Stimulated activated CD4-positive, alpha-beta T cell treated with anti-CD3 and anti-CD28 coated beads, Interleukin-1b, Interleukin-23, amount 100 ng/mL, for 48 hours (primary cell): ENCODE results near the gene MS4A10.
"Not testable (repeated sequence)": the region's sequence is repeated elsewhere in the genome, so short reads cannot be mapped to it uniquely, and the experiment has no call there.

Experiments
- DNase-seq: peaks from one replicate; pipeline ENCODE4 v3.0.0-alpha.2; 2020

MS4A10 gene

GRCh38 chr11:60790726-60791125, 5.6 kb downstream of the MS4A10 start:
- DNase-seq = no peak

DNA sequence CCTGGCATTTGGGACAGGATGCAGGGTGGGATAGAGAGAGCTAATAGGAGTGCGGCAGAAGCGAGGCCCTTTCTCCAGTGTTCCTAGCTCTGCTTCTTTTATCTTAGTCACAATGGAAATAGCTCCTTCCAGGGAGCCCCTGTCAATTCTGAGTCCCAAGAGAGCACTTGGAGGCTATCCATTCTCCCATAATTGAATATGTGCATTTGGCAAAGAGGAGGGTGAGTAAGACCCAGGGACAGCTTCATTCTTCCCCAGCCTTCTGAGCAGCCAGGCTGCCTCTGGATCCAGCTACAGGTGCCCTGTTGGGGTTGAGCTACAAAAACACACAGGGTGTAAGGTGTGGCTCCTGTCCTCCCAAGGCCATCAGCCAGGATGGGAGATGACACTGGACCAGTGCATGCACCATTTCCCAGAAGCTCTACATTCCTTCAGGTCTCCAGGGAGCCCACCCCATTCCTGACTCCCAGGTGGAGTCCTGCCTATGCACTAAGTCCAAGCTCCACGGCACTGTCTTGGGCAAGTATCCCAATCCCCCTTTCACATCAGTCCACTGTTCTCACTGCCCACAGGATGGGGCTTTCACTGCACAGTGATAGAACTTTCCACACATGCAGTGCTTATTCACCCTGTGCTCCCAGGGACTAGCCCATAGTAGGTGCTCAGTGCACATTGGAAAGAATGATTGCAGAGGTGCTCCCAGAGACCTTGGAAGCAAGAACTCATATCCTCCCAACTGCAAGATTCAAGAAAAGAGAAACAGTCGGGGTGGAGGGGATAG, 6.2 kb downstream of the MS4A10 start:
- no peak for DNase-seq

GRCh38 chr11:60792521-60792920, 7.4 kb downstream of the MS4A10 start:
- no peak for DNase-seq

DNA sequence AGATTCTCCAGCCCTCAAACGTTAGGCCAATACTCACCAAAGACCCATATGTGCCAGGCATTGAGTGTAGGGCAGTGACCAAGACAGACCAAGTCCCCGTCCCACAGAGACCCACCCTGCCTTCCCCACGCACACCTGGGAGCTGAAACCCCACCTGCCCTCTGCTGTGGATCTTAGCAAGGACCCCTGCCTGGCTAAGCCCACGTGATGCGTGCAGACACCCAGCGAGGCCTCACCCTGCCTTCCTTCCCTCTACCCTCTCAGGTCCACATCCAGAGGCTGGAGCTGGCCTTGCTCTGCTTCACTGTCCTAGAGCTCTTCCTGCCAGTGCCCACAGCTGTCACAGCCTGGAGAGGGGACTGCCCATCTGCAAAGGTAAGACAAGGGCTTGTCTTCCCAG, 10.2 kb downstream of the MS4A10 start:
- no peak for DNase-seq

DNA sequence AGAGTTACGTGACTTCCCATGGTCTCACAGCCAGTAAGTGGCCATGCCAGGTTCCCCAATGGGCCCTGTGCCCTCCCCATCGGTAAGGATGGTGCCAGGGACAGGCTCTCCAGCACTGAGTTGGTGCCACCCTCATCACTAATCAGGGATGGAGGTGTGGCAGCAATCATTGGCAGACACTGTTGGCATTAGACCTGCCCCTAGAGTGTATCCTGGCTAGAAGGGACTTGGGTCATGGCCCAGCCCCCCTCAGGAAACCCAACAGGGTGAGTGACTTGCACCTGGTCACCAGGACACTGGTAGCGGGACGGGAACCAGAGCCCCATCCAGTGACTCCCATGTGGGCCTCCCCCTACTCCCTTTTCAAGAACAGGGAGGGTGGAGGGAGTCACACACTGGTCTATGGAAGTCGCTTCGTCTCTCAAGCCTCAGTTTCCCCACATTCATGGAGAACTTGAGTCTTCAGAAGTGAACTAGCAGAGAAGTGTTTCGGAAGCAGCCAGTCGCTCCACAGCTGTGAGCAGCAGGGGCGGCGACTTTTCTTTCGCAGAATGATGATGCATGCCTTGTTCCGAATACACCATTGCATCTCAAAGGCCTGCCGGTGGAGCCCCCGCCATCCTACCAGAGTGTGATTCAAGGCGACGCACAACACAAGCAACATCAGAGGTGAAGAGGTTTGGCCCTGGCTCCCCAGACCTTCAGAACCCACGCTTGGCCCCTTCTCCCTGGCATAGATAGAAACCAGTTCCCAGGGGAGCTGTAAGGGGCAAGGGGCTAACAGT, 12.9 kb downstream of the MS4A10 start:
- DNase-seq = no peak

- DNase-seq = no peak
Observed at GRCh38 chr11:60798631-60799030, 13.5 kb downstream of the MS4A10 start.

DNA sequence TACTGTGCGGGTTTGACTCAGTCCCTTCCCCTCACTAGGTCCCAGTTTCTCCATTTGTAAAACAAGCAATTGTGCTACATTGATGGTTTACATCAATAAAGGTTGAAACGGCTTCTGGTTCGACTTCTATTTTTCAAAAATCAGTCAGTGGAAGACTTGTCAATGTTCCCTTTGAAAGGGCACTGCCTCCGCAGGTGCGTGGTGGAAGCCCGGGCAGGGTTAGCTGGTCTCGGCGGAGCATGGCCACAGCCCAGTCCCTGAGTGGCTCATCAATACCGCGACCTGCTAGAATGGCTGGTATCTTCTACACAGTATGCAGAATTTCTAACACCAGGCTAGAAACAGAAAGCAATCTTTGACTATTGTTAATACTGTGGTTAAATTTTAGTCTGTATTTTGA, 16.1 kb downstream of the MS4A10 start:
- DNase-seq = no peak

DNA sequence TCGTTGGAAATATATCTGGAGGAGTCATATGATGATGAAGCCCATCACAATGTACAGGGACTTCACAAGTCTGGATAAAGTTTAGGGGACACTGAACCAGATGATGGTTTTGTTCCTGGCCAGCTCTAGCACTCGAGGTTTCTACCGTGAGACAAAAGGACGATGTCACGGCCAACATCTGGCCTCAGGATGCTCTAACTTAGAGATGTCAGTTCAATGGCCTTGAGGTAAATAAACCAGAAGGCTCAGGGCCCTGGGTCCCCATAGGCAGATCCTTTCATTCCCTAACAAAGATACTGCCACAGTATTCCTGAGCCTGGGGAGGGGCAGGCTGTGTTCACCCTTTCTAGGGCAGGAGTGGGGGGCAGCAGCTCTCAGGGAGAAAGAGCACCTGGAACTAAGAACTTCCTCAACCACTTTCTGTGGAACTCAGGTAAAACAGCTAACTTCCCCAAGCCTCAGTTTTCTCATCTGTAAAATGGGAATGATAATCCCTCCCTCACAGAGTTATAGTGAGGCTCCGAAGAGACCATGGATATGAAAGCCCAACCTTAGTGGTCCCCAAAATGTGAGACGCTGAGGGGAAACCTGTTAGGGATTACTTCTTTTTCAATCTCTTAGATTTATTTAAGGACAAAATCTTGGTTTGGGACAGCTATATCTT, 18.3 kb downstream of the MS4A10 start:
- no peak for DNase-seq

DNA sequence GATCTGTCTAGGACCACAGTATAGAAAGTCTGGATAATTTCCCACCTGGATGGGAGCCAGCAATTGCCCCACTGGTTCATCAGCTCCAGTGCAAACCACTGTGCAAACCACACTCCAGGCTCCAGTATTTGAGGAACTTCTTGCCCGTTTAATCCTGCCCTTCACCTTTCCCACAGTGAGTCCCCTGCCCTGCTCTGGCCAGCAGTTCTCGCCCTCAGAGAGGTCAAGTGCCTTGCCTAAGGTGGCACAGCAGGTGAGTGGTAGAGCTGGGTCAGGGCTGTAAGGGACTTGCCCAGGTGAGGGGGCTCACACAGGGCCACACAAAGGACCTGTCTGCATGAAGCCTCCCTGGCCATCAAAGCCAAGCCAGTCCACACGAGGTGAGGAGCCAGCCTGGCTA, 24.1 kb downstream of the MS4A10 start:
- DNase-seq = no peak

DNA sequence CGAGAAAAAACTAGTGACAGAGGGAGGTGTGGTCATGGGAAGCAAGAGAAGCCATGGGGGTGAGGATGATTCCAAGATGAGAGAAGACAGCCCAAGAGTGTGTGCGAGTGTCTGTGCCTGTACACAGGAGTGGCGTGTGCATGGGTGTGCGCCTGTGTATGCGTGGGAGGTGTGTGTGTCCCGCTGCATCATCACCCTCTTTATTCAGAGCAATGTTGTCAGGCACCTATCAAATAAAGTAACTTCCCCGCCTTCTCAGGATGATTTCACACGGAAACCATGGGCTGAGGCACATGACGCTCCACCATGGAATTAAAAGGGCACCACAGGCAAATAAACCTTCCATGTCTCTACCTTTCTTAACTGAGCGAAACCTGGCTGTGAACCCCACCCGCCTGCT, 24.6 kb downstream of the MS4A10 start:
- no peak for DNase-seq

- no peak for DNase-seq
Observed at GRCh38 chr11:60810151-60810550, 25.0 kb downstream of the MS4A10 start.

DNA sequence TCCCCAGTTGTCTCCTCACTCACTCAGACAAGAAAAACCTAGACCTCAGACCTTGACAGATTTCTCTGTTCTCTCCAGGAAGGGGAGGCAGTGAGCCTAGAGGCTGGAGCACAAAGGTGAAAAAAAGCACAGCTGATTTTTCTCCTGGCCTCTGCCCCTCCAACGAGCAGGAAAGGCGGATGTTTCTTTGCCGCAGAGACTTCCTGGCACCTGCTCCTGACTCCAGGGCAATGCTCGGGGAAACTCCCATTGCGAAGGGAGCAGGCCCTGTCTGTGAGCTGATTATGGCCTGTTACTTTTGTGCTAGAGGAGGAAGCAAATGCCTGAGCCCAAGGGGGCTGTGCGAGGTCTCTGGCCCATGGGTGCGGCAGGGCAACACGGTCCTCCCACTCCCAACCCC, 25.4 kb downstream of the MS4A10 start:
- DNase-seq = no peak

GRCh38 chr11:60813324-60813723, 28.2 kb downstream of the MS4A10 start:
- no peak for DNase-seq

GRCh38 chr11:60814112-60814511, 29.0 kb downstream of the MS4A10 start:
- DNase-seq = no peak

- no peak for DNase-seq
Observed at GRCh38 chr11:60816590-60817157, 31.5 kb downstream of the MS4A10 start.

DNA sequence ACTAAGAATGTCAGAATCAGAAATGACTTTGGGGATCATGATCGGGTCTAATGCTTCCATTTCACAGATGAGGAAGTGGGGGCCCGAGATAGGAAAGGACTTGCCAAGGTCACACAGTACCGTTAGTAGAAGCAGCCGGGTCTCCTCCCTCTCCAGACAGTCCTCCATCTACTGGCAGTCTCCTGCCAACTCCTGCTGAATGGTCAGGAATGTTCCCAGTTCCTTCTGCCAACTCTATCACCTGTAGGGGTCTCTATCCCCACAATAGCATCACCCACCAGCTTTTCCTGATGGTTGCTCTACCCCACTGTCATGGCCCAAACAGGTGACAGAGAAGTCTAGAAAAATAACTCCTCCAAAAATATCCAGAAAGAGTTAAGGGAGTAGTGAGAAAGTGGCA, 32.9 kb downstream of the MS4A10 start:
- no peak for DNase-seq

GRCh38 chr11:60821827-60822599, 36.9 kb downstream of the MS4A10 start:
- no peak for DNase-seq

GRCh38 chr11:60823745-60824306, 38.7 kb downstream of the MS4A10 start:
- not testable (repeated sequence) for DNase-seq

DNA sequence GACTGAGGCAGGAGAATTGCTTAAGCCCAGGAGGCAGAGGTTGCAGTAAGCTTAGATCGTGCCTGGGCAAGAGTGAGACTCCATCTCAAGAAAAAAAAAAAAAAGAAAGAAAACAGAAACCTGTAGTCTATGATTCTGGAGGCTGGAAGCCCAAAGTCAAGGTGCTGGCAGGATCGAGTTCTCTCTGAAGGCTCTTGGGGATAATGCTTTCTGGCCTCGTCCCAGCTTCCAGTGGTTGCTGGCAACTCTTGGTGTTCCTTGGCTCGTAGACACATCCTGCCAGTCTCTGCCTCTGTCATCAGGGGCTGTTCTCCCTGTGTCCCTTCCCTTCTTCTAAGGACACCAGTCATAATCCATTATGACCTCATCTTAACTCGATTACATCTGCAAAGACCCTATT, 40.0 kb downstream of the MS4A10 start:
- no peak for DNase-seq

DNA sequence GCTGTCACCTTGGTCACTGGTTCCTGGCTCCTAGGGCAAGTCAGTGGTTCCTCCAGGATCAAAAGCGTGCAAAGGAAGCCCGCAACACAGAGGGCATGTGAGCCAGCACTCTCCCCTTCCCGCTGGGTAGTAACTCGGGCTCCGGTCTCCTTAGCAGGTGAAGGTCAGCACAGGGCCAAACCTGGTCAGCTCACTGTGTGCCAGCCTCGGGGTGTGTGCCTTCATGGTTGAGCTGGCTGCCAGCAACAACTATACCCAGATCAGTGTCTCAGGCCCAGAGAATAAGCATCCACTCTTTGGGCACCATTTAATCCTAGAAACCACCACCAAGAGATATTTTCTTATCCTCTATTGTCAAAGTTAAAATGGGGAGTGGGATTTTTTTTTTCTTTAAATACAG, 40.7 kb downstream of the MS4A10 start:
- DNase-seq = no peak

- no peak for DNase-seq
Observed at GRCh38 chr11:60830478-60831142, 45.5 kb downstream of the MS4A10 start.

GRCh38 chr11:60831143-60831500, 46.0 kb downstream of the MS4A10 start:
- DNase-seq = peak; percentile 81
